HG02763 (cell line): ENCODE results near the gene DNAI1.

Source experiments
- ATAC-seq: cut with Tn5 transposase; IDR thresholded peaks from one replicate; pipeline ENCODE4 v1.9.1; 2021; ENCODE audit warnings: mild to moderate bottlenecking, moderate library complexity; ENCODE audit not compliant: unreplicated experiment

DNAI1 gene

DNA sequence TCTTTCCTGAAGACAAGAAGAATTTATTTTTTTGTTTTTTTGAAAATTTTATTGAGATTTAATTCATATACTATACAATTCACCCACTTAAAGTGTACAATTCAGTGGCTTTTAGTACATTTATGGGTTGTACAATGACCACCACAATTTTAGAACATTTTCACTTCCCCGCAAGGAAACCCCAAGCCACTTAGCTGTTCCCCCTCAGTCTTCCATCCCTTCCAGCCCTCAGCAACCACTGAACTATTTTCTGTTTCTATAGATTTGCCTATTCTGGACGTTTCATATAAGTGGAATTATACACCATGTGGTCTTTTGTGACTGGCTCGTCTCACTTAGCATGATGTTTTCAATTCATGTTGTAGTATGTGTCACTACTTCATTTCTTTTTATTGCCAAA is 28.0 kb downstream of the DNAI1 start:
- no peak for ATAC-seq

GRCh38 chr9:34490360-34490759 is 31.8 kb downstream of the DNAI1 start:
- no peak for ATAC-seq

- ATAC-seq, result no peak
Measured at GRCh38 chr9:34490760-34491159, 32.2 kb downstream of the DNAI1 start.

- ATAC-seq, result no peak
Measured at GRCh38 chr9:34491596-34491995, 33.0 kb downstream of the DNAI1 start.

GRCh38 chr9:34492051-34492450 is 33.4 kb downstream of the DNAI1 start:
- ATAC-seq, result no peak

DNA sequence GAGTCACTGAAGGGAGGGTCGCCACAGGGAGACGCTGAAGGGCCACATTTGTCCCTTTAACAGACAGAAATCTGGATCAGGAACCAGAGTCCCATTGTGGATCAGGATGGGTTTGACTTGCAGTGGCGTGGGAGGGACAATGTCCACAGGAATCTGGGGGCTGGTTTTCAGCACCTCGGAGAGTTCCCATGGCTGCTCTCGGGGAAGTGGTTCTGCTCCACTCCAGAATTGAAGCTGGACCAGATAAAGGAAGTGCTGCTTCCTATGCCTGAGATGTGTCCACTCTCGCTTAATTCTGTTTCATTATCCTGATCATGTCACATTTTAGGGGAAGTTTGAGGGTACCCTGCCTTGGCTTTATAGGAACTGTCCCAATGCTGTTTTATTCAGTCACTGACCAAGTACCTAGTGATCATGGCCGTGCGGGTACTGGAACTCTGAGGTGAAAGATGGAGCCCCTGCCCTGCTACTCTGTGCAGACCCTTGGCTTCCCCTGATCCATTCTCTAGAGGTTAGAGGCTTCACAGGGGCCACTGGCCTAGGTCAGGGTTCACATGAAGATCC is 35.4 kb downstream of the DNAI1 start:
- ATAC-seq, result no peak

- no peak for ATAC-seq
Measured at GRCh38 chr9:34496149-34496712, 37.6 kb downstream of the DNAI1 start.

DNA sequence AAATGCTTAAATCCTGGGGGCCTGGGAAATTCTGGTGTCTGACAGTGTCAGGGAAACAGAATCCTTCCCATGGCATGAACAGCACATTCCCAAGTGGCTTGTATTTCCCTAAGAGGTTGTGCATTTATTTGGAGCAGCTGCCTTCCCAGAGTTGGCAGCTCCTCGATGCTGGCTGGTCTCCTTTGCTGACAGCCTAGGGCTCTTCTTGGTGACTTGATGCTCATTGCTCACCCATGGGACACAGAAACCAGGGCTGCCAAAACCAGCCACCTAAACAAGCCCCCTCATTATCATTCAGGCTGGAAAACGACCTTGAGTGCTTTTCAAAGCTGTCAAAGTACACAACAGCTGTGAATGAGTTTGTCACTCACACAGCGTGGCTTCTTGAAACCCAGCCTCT is 39.9 kb downstream of the DNAI1 start:
- no peak for ATAC-seq

- no peak for ATAC-seq
Measured at GRCh38 chr9:34499076-34499475, 40.5 kb downstream of the DNAI1 start.

DNA sequence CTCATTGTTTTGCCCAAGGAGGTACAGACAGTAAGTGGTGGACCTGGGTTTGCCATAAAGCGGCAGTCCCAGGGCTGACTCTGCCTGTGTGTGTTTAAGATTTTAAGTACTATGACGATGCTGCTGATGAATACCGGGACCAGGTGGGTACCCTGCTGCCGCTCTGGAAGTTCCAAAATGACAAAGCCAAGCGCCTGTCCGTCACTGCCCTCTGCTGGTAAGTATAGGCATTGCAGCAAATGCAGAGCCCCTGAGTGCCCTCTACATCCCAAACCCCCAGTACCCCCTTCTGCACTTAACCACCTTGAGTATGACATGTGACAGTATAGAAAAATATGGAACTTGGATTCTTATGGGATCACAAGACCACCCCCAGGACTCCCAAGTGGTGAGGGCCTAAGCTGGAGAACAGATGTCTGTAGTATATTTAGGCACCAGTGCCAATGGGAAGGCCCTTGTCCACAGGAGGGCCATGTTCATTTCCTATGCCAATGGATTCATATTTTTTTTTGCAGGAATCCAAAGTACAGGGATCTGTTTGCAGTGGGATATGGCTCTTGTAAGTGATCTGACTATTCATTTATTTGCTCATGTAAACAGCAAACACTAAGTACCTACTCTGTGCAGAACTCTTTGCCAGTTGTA is 42.1 kb downstream of the DNAI1 start:
- ATAC-seq, result no peak

GRCh38 chr9:34501372-34501771 is 42.8 kb downstream of the DNAI1 start:
- no peak for ATAC-seq

GRCh38 chr9:34501889-34502425 is 43.4 kb downstream of the DNAI1 start:
- ATAC-seq, result no peak

DNA sequence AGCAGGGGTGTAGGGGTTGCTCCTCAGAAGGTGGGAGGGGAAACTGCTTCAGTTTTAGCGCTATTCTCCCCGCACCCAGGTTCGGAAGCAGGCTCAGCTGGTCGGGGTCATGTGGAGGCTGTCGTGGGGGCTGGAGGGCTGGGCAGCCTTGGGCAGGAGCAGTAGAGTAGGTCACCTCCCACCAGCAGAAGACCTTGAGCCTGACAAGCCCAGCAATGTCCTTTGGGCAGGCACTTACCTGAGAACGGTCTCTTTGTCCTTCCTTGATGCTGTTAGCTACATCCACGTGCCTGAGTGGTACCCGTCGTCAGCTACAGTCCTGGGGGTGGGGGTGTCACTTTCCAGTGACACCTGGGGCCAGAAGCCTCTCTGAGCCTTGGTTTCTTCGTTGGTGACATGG is 43.9 kb downstream of the DNAI1 start:
- ATAC-seq, result no peak

DNA sequence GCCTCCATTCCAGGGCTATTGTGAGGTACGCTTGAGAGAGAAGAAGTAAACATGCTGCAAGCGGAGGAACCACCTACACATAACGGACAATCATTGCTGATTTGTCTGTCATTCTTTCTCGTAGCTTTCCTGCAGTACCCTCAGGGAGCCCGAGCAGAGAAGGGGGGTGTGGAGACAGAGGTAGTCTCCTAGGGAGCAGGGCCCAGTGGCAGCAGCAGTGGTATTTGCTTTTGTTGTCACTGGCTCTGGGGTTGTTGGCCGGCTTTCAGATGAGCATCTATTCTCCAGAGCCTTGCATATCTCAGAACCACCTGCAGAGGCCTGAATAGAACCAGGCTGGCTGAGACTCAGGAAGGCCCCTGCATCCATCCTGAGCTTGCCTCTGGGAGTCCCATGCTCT is 44.3 kb downstream of the DNAI1 start:
- ATAC-seq, result no peak

DNA sequence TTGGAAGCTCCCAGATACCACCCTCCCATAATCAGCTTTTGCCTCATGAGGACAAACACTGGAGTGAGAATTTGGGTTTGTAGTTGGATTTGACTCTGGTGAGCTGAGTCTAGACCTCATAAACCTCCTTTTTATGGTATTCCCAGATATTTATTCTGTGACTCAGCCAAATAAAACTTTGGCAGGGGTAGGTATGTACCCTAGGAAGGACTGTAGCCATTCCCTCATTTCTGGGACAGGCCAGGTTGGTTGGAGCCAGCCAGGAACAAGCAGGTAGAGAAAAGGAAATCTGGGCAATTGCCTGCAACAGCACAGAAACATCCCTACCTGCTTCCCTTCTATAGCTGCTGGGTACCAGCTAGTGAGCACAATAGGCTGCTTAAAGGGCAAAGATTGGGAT is 44.8 kb downstream of the DNAI1 start:
- no peak for ATAC-seq

GRCh38 chr9:34505370-34506120 is 46.9 kb downstream of the DNAI1 start:
- no peak for ATAC-seq

- no peak for ATAC-seq
Measured at GRCh38 chr9:34506623-34507022, 48.0 kb downstream of the DNAI1 start.

GRCh38 chr9:34507556-34507955 is 49.0 kb downstream of the DNAI1 start:
- ATAC-seq, result no peak

GRCh38 chr9:34507966-34508365 is 49.4 kb downstream of the DNAI1 start:
- ATAC-seq, result no peak

- no peak for ATAC-seq
Measured at GRCh38 chr9:34508463-34508862, 49.9 kb downstream of the DNAI1 start.

- ATAC-seq, result no peak
Measured at GRCh38 chr9:34508951-34509350, 50.3 kb downstream of the DNAI1 start.
